GM18861 (cell line): ENCODE results near the gene ZNF391.
"Not testable (repeated sequence)": the region's sequence is repeated elsewhere in the genome, so short reads cannot be mapped to it uniquely, and the experiment has no call there.

Source experiments
- ATAC-seq: cut with Tn5 transposase; IDR thresholded peaks from one replicate; pipeline ENCODE4 v1.9.1; 2021; ENCODE audit not compliant: unreplicated experiment

The ZNF391 gene

DNA sequence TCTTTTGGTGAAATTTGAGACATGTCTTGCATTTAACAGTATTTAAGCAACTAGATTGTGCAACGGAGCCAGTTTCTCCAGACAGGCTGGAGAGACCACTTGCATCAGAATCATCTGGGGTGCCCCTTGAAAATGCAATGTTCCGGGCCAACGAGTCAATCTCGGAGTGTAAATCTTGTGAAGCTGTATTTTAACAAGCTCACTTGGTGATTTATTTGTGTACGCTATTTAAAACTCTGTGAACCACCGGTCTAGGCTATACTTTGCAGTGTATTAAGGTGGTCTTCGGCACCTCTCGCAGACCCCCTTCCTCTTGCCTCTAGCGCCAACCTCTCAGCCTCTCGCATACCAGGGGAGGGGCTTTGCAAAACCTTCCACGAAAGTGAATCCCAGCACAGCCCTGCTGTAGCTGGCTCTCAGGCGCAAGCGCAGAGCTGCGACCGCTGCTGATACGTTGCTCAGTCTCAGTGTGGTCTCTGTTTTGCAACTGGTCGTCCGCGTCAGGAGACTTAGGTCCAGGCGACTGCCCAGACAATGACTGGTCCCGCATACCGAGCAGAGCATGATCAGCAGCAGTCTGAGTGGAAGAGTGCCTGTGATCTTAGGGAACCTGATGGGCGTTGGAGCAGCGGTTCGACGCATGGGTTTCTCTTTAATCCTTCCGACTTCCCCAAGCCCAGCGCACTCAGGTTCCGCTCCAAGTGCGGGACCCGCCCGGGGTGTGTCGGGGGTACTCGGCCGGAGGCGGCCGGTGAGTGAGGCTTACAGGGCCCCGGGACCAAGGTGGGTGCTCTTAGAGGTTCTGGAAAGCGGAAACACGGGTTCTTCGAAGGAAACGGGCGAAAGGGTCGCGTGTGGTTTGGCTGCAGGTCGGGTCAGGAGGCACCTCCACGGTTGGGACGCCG lies at the start of gene ZNF391:
Gene ZNF391 (plus strand): TSS at position 467 of the 905 bp plus-strand sequence. CDS start 11,612 bp downstream, outside the sequence.
- ATAC-seq = peak; percentile 84

DNA sequence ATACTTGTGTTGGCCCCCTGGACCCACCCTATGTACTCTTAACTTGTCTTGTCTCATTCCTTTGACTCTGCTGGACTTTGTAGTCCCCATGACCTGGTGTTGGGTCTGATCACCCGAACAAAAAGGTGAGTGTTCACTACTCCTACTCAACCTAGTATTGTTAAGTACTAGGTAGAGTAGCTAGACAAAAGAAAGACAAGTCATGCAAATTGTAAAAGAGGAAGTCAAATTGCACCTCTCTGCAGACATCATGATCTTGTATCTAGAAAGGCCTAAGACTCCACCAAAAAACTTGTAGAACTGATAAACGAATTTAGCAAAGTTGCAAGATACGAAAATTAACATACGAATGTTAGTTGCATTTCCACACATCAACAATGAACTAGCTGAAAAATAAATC lies 35.7 kb upstream of the ZNF391 start:
- ATAC-seq = no peak

DNA sequence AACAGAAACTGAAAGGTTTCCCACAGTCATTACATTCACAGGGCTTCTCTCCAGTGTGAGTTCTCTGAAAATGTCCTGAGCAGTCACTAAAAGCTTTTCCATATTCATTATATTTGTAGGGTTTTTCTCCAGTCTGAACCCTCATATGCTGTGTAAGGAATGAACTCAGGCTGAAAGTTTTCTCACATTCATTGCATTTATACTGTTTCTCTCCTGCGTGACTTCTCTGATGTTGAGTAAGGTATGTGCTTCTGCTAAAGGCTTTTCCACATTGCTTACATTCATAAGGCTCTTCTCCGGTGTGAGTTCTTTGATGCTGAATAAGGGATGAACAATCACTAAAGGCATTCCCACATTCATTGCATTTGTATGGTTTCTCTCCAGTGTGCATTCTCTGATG lies 29.8 kb upstream of the ZNF391 start:
- ATAC-seq = no peak

DNA sequence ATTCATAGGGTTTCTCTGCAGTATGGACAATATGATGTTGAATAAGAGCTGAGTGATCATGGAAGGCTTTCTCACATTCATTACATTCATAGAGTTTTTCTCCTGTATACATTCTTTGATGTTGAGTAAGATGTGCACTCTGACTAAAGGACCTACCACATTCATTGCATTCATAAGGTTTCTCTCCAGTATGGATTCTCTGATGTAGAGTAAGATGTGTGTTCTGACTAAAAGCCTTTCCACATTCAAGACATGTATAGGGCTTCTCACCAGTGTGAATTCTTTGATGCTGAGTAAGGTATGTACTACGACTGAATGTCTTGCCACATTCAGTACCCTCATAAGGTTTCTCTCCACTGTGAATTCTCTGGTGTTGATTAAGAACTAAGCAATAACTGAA lies 29.3 kb upstream of the ZNF391 start:
- ATAC-seq = no peak

DNA sequence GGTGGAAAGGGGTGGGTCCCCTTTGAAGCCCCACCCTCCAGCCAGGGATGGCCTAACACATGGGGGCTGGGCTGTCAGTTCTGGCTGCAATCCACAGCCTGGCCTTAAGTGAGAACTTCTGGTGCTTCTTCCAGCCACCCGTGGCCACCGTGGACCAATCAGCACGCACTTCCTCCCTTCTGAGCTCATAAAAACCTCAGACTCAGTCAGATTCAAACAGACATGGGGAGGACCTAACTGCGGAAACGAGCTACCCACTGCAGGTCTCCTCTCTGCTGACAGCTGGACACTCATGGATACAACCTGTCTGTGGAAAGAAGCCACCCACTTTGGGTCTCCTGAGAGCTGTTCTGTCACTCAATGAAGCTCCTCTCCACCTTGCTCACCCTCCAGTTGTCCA lies 20.4 kb upstream of the ZNF391 start:
- no peak for ATAC-seq

DNA sequence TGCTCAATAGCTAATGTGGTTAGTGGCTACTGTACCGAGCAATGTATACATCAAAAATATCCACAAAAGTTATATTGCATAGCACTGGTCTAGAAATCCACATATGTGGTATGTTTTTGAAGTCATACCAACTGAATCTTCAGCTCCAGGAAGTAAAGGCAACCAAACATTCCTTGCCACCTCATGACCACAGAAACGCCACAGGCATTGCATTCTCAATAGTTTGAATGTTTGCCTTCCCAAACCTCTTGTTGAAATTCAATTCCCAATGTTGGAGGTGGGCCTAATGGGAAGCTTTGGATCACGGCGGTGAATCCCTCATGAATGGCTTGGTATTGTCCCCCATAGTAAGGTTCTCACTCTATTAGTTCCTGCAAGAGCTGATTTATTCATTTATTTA lies 18.2 kb upstream of the ZNF391 start:
- ATAC-seq = no peak

DNA sequence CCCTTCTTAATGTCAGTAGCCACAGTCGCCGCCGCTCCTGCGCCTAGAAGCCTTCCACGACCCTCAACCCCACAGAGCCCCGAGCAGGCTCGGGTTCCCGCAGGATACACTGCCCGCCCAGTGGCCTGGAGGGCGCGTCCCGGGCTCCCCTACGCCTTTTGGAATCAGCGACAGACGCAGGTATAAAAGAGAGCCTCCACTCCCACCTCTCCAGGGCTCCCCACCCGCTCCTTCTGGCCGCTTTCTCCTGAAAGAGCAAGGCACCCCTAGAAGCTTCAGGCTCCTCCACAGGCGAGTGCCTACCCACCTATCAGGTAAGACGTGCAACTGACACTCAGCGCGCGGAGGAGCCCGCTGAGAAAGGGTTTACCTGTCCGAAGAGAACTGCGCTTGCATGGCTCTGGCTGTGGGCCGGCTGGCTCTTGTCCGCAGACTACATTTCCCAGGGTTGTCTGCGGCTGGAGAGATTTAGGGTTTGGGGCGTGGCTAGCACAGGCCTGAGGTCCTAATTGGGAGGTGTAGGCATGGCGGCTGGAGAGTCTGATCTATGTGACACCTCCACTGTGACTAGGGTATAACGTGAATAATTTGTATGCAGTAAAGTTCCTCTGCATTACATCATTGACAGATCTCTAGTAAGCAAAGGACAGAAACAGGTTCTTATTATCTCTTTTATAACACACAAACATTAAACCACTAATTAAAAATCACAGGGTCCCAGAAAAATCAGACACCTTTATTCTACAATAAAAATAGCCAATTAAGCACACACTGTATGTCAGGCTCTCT lies 13.5 kb upstream of the ZNF391 start:
- no peak for ATAC-seq

DNA sequence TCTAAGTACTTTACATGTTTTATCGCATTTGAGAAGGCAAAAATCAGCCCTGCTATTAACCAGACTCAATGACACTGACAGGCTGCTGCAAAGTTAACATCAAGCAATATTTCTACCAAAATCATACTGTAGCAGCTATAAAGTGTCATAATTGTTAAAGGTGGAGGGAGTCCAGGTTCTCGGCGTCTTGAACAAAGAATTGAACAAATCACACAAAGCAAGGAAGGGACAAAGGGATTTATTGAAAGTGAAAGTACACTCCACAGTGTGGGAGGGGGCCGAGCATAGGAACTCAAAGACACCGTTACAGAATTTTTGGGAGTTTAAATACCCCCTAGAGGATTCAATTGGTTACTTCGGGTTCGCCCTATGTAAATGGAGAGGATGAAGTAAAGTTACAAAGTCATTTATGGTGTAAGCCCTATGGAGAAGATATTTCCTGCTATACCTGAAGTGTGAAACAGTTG lies 12.9 kb upstream of the ZNF391 start:
- no peak for ATAC-seq

DNA sequence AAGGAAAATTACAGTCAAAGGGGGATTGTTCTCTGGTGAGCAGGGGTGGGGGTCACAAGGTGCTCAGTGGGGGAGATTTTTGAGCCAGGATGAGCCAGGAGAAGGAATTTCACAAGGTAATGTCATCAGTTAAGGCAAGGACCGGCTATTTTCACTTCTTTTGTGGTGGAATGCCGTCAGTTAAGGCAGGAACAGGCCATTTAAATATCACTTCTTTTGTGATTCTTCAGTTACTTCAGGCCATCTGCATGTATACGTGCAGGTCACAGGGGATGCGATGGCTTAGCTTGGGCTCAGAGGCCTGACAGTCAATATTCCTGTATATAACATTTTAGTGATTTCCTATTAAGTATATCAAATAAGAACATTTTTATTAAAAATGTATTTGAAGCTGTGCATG lies 10.2 kb upstream of the ZNF391 start:
- ATAC-seq = not testable (repeated sequence)

DNA sequence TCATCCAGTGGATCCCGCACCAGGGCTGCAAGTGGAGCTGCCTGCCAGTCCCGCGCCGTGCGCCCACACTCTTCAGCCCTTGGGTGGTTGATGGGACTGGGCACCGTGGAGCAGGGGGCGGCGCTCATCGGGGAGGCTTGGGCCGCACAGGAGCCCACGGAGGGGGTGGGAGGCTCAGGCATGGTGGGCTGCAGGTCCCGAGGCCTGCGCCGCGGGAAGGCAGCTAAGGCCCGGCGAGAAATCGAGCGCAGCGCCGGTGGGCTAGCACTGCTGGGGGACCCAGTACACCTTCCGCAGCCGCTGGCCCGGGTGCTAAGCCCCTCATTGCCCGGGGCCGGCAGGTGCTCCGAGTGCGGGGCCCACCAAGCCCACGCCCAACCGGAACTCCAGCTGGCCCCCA lies 7.6 kb upstream of the ZNF391 start:
- not testable (repeated sequence) for ATAC-seq

DNA sequence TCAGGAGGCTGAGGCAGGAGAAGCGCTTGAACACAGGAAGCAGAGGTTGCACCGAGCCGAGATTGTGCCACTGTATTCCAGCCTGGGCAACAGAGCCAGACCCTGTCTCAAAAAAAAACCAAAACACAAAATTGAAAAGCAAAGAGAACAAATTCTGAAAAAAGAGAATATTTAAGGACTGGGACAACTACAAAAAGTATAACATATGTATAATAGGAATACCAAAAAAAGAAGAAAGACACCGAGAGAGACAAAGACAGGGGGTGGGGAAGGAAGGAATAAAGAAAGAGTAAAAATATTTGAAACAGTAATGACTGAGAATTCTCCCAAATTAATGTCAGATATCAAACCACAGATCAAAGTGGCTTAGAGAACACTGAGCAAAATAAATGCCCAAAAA lies 5.5 kb upstream of the ZNF391 start:
- ATAC-seq = no peak

DNA sequence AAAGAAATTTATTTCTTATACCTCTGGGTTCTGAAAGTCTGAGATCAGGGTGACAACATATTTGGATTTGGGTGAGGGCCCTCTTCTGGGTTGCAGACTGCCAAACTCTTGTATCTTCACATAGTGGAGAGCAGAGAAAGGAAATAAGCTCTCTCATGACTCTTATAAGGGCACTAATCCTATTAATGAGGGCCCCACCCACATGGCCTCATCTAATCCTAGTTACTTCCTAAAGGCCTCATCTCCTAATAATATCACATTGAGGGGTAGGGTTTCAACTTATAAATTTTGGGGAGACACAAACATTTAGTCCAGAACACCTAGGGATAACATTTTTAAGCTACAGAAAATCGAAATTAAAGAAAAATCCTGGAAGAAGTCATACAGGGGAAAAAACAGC lies 5.1 kb upstream of the ZNF391 start:
- ATAC-seq = no peak

DNA sequence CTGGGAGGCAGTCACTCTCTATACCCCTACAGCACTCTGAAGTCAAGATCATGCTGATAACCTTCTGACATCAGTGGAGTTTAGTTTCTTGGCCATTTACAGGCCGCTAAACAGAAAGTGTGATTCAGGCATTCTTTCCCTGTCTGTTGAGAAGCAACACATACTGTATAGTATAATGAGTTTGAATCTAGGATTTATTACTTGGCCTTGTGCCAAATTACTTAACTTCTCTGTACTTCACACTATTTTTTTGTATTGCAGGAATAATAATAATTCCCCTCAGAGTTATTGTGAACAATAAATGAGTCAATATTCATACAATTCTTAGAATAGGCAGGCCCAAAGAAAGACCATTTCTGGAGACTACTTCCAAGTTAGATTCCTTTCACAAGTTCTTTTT lies 4.1 kb downstream of the ZNF391 start:
- no peak for ATAC-seq

DNA sequence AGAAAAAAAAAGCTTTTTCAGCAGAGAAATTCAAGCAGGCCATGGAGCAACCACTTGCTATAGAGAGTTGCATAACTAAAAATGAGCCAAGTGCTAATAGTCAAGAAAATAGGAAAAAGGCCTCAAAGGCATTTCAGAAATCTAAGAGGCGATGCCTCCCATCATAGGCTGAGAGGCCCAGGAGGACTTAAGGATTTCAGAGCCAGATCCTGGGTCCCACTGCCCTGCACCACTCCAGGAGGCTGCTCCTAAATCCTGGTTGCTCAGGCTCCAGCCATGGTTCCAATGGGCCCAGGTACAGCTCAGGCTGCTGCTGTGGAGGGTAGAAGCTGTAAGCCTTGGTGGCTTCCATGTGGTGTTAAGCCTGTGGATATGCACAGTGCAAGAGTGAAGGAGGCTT lies 5.5 kb downstream of the ZNF391 start:
- ATAC-seq = no peak

DNA sequence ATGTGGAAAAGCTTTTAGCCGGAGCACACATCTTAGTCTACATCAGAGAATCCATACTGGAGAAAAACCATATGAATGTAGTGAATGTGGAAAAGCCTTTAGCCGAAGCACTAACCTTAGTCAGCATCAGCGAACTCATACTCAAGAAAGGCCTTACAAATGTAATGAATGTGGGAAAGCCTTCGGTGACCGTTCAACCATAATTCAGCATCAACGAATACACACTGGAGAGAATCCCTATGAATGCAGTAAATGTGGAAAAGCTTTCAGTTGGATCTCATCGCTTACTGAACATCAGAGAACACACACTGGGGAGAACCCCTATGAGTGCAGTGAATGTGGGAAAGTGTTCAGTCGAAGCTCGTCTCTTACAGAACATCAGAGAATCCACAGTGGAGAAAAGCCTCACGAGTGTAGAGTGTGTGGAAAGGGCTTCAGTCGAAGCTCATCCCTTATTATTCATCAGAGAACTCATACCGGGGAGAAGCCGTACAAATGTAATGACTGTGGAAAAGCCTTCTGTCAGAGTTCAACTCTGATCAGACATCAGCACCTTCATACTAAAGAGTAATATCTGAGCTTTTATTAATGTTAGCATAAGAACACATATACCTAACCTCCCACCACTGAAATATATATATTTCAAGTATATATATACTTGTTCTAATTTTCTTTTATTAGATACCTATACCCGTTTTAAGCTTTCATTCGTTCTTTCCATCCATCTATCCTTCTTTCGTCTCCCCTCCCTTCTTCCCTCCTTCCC lies 12.5 kb downstream of the ZNF391 start:
- ATAC-seq = no peak

DNA sequence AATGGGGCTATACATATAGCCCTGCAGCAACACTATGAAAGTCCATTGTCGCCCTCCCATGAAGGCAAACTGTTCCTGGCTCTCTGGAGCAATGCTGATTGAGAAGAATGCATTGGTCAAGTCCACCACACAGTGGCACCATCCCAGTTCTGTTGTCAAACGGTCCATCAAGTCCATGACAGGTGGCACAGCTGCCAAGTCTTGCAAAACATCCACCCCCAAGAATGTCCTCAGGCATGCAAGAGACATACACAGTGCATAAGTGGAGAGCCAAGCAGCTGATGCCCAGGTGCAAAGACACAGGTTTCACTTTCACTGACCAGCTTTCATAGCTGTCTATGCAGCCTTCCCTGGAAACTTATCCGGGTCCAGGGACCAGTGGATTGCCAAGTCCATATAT lies 17.5 kb downstream of the ZNF391 start:
- no peak for ATAC-seq

DNA sequence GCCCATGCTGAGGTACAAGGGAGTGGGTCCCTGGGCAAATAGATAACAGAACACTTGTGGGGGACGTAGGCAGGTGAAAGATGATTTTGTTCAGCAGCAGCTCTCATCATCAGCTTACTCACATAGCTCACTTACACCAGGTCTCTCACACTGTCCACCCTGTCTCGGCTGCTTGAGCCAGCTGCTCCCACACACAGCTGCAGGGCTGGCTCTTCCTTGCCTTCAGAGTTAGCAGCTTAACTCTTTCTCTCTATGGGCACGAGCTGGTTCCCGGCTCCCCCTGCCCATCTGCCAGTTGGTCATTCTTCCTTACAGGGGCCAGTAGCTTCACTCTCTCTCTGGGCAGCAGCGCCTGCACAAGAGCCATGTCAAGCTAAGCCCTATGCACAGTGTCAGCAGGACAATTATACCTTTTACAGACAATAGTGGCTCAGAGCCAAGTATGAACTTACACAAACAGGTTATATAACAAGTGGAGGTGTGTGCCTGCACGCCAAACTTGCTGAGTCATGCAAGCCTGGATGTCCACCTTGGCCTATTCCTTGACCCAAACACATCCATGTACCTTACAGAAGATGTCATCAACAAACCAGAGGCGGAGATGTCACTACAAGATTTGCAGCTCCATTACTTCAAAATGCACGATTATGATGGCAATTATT lies 18.7 kb downstream of the ZNF391 start:
- no peak for ATAC-seq

DNA sequence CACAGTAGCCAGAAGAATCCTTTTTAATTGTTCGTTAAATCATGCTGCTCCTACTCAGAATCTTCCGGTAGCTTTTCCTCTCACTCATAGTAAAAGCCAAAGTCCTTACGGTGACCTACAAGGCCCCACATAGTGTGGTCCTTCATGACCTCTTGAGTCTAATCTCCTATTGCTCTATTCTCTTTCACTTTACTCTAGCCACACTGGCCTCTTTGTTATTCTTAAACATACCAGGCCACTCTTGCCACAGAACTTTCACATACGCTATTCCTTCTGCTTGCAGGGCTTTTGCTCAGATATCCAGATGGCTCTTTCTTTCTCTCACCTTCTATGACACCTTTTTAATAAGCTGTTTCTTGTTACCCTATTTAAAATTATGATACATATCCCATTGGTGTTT lies 25.7 kb downstream of the ZNF391 start:
- no peak for ATAC-seq

DNA sequence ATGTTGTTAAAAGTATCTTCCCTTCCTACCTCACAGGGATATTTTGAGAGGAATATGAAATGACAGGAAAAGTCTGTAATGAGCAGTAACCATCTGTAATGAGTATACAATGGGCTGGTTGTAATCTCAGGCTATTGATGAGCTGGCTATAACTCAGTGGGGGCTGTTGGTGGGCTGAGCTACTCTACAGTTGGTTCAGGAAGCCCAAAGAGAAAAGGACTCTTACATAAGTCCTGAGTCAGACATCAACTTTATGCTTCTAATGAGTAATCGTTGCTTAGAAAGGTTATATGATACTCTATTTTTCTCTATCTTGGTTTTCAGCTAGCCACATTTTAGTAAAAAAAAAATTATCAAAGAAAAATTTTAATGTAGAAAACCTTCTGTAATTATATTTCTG lies 26.4 kb downstream of the ZNF391 start:
- ATAC-seq = no peak

DNA sequence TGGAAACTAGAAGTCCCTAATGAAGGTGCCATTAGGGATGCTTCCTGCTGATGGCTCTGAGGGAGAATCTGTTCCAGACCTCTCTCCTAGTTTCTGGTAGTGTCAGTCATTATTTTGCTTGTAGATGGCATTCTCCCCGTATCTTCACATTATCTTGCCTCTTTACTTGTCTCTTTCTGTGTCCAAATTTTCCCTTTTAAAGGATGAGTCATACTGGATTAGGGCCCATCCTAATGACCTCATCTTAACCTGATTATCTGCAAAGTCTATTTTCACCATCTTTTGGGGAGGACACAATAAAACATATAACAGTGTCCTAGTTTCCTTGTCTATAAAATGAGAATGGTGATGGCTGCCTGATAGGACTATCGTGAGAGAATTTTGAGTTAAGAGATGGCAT lies 27.3 kb downstream of the ZNF391 start:
- no peak for ATAC-seq

DNA sequence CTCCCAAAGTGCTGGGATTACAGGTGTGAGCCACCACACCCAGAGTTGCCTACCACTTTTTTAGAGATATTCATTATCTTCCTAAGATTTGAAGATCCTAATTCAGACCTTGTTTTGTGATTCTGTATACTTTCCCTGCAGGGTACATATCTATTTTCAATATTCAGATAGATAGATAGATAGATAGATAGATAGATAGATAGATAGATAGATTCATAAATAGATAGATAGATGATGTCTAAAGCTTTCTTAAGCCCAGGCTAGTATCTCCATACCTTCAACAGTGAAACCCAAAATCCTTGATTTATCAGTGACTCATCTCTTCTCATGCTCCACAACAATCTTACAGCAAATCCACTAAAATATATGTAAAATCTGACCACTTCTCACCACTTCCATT lies 30.8 kb downstream of the ZNF391 start:
- no peak for ATAC-seq
